ENCODE measurements around the gene EXOSC10. TPM values are rescaled to one million over a fixed set of nuclear protein-coding genes. Genes with fewer than 3 reads are reported as not detected.

Gene EXOSC10
- total RNA-seq, 1 donor from 2014 or later, result 49.1 TPM

DNA sequence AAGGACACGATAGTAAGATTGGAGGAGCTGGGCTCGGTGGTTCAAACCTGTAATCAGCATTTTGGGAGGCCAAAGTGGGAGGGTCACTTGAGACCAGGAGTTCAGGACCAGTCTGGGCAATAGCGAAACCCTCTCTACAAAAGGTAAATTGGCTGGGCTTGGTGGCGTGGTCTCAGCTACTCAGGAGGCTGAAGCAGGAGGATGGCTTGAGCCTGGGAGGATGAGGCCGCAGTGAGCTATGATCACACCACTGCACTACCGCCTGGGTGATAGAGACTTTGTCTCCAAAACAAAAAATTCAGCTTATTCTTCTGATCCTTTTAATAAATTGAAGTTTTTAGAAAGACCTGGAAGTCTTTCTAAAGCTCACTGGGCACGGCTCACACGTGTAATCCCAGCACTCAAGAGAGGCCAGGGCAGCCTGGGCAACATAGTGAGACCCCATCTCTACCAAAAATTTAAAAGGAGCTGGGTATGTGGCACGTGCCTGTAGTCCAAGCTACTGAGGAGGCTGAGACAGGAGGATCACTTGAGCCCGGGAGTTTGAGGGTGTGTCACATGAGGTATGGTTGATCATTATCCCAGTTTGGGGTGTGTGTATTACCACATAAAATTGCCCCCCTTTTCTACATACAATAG, 67.9 kb downstream of the EXOSC10 start:
- H3K4me1 Mint-ChIP-seq (ENCODE audit: low read depth), result no peaks in the 10 kb centered on the region
- no peaks in the 10 kb centered on the region for H3K27me3 Mint-ChIP-seq (ENCODE audit: low read depth)
- no peak overlapping the region for H3K27ac Mint-ChIP-seq (ENCODE audit: unreplicated experiment)
- H3K9me3 Mint-ChIP-seq (ENCODE audit: low read depth), result no peaks in the 10 kb centered on the region
- peaks cover 3% of the 10 kb centered on the region for H3K36me3 Mint-ChIP-seq (ENCODE audit: low read depth)
- DNase-seq (ENCODE audit: low spot score), result no peak
- H3K4me3 Mint-ChIP-seq (ENCODE audit: unreplicated experiment), result no peak overlapping the region
- TF ChIP-seq, protein P1, sequence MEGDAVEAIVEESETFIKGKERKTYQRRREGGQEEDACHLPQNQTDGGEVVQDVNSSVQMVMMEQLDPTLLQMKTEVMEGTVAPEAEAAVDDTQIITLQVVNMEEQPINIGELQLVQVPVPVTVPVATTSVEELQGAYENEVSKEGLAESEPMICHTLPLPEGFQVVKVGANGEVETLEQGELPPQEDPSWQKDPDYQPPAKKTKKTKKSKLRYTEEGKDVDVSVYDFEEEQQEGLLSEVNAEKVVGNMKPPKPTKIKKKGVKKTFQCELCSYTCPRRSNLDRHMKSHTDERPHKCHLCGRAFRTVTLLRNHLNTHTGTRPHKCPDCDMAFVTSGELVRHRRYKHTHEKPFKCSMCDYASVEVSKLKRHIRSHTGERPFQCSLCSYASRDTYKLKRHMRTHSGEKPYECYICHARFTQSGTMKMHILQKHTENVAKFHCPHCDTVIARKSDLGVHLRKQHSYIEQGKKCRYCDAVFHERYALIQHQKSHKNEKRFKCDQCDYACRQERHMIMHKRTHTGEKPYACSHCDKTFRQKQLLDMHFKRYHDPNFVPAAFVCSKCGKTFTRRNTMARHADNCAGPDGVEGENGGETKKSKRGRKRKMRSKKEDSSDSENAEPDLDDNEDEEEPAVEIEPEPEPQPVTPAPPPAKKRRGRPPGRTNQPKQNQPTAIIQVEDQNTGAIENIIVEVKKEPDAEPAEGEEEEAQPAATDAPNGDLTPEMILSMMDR (IDR thresholded peaks at IDR 0.05), result no peak

DNA sequence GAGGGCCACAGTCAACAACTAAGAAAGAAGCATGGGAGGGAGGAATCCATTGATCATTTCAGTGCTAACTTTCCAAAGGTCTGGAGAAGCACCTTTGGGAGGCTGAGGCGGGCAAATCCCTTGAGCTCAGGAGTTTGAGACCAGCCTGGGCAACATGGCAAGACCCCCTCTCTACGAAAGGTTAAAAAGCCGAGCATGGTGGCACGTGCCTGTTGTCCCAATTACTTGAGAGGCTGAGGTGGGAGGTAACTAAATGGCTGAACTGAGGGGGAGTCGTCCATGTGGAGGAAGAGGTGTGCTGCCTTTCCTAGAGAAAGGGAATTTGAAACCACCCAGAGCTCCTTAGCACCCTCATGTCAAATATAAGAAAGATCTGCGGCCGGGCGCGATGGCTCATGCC, 68.8 kb downstream of the EXOSC10 start:
- DNase-seq (ENCODE audit: low spot score), result no peak
- no peaks in the 10 kb centered on the region for H3K27me3 Mint-ChIP-seq (ENCODE audit: low read depth)
- H3K4me1 Mint-ChIP-seq (ENCODE audit: low read depth), result no peaks in the 10 kb centered on the region
- peaks cover 5% of the 10 kb centered on the region for H3K36me3 Mint-ChIP-seq (ENCODE audit: low read depth)
- no peak overlapping the region for H3K4me3 Mint-ChIP-seq (ENCODE audit: unreplicated experiment)
- H3K9me3 Mint-ChIP-seq (ENCODE audit: low read depth), result no peaks in the 10 kb centered on the region
- H3K27ac Mint-ChIP-seq (ENCODE audit: unreplicated experiment), result no peak overlapping the region
- TF ChIP-seq, protein P1 (IDR thresholded peaks at IDR 0.05), result no peak

DNA sequence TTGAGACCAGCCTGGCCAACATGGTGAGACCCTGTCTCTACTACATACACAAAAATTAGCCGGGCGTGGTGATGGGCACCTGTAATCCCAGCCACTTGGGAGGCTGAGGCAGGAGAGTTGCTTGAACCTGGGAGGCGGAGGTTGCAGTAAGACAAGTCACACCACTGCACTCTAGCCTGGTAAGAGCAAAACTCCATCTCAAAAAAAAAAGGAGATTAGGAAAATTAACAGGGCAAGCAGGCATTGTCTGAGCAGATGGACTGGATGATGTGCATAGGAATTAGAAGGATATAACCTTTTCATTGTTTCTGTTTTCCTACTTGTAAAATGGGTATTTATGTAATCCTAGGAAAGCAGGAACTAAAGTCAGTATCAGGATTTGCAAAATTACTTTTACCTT, 71.7 kb downstream of the EXOSC10 start:
- Mint-ChIP-seq H3K4me1 (ENCODE audit: low read depth) (no peaks in the 10 kb centered on the region), H3K27ac (ENCODE audit: unreplicated experiment) (no peak overlapping the region), H3K4me3 (ENCODE audit: unreplicated experiment) (no peak overlapping the region), H3K9me3 (ENCODE audit: low read depth) (no peaks in the 10 kb centered on the region), H3K27me3 (ENCODE audit: low read depth) (no peaks in the 10 kb centered on the region), H3K36me3 (ENCODE audit: low read depth) (peaks cover 20% of the 10 kb centered on the region)
- TF ChIP-seq, protein P1 (IDR thresholded peaks at IDR 0.05), result no peak
- DNase-seq (ENCODE audit: low spot score), result no peak

DNA sequence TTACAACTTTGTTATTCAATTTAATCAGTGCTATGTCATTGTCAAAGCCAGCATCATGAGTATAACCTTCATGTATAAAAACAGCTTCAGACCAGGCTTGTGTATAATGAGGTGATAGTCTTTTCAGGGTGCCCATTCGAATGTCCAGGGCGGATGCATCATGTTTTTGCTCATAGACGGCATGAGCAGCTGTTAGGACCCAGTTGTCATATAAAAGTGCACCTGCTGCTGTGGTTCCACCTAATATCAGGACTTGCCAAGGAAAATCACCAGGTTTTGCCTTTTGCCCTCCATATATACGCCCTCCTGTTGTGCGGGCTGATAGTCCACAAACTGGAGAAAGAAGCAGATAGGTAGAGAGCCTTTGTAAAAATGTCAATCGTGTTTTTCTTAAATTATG, 72.4 kb downstream of the EXOSC10 start:
- no peaks in the 10 kb centered on the region for H3K4me1 Mint-ChIP-seq (ENCODE audit: low read depth)
- H3K9me3 Mint-ChIP-seq (ENCODE audit: low read depth), result no peaks in the 10 kb centered on the region
- TF ChIP-seq, protein P1 (IDR thresholded peaks at IDR 0.05), result no peak
- H3K36me3 Mint-ChIP-seq (ENCODE audit: low read depth), result peaks cover 24% of the 10 kb centered on the region
- no peak overlapping the region for H3K27ac Mint-ChIP-seq (ENCODE audit: unreplicated experiment)
- no peak overlapping the region for H3K4me3 Mint-ChIP-seq (ENCODE audit: unreplicated experiment)
- H3K27me3 Mint-ChIP-seq (ENCODE audit: low read depth), result no peaks in the 10 kb centered on the region
- DNase-seq (ENCODE audit: low spot score), result no peak

DNA sequence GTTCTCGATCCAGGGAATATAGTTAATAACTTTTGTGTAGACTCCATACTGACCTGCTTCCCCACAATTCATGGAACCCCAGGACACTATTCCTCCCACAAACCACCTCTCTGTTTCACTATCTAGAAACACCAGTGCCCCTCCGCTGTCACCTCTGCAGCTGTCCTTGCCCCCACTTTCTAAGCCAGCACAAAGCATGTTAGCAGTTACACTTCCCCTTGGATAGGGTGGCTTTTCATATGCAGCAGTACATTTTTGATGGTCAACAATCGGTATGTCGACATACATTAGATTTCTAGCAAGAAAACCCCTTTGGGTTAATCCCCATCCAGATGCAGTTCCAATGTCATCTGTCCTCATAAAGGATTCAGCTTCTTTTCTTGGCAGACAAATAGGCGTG, 72.8 kb downstream of the EXOSC10 start:
- DNase-seq (ENCODE audit: low spot score), result no peak
- peaks cover 27% of the 10 kb centered on the region for H3K36me3 Mint-ChIP-seq (ENCODE audit: low read depth)
- H3K4me1 Mint-ChIP-seq (ENCODE audit: low read depth), result no peaks in the 10 kb centered on the region
- H3K27ac Mint-ChIP-seq (ENCODE audit: unreplicated experiment), result peak overlapping the region; percentile 8
- H3K27me3 Mint-ChIP-seq (ENCODE audit: low read depth), result no peaks in the 10 kb centered on the region
- no peaks in the 10 kb centered on the region for H3K9me3 Mint-ChIP-seq (ENCODE audit: low read depth)
- no peak overlapping the region for H3K4me3 Mint-ChIP-seq (ENCODE audit: unreplicated experiment)
- TF ChIP-seq, protein P1 (IDR thresholded peaks at IDR 0.05), result no peak
